ENCODE results near the gene CA14. TPM values are rescaled to one million over a fixed set of nuclear protein-coding genes. Genes with fewer than 3 reads are reported as not detected.

CA14 gene
- total RNA-seq, 1 donor from 2014 or later, result not detected

GRCh38 chr1:150263549-150263948 lies 6.0 kb downstream of the CA14 start:
- no peak for DNase-seq (ENCODE audit: low read depth)
- H3K27me3 ChIP-seq (ENCODE audit: control insufficient read depth, insufficient read depth, low read length), result peaks cover 7% of the 10 kb centered on the region
- H3K36me3 ChIP-seq (ENCODE audit: control insufficient read depth, insufficient read depth, low read length), result peaks cover 2% of the 10 kb centered on the region
- TF ChIP-seq CTCF (IDR thresholded peaks at IDR 0.05; ENCODE audit: insufficient read depth, low read length, poor library complexity, severe bottlenecking), result no peak
- H3K4me3 ChIP-seq (ENCODE audit: low read depth, low read length), result no peak overlapping the region

- DNase-seq (ENCODE audit: low read depth), result no peak
- no peak for TF ChIP-seq CTCF (IDR thresholded peaks at IDR 0.05; ENCODE audit: insufficient read depth, low read length, poor library complexity, severe bottlenecking)
- H3K4me3 ChIP-seq (ENCODE audit: low read depth, low read length), result peak overlapping the region; percentile 82
- H3K36me3 ChIP-seq (ENCODE audit: control insufficient read depth, insufficient read depth, low read length), result peaks cover 2% of the 10 kb centered on the region
- H3K27me3 ChIP-seq (ENCODE audit: control insufficient read depth, insufficient read depth, low read length), result no peaks in the 10 kb centered on the region
Measured at GRCh38 chr1:150267896-150268295, 10.3 kb downstream of the CA14 start.

- DNase-seq (ENCODE audit: low read depth), result no peak
- no peak for TF ChIP-seq CTCF (IDR thresholded peaks at IDR 0.05; ENCODE audit: insufficient read depth, low read length, poor library complexity, severe bottlenecking)
- H3K4me3 ChIP-seq (ENCODE audit: low read depth, low read length), result peak overlapping the region; percentile 82
- no peaks in the 10 kb centered on the region for H3K27me3 ChIP-seq (ENCODE audit: control insufficient read depth, insufficient read depth, low read length)
- H3K36me3 ChIP-seq (ENCODE audit: control insufficient read depth, insufficient read depth, low read length), result peaks cover 2% of the 10 kb centered on the region
Measured at GRCh38 chr1:150268340-150268704, 10.7 kb downstream of the CA14 start.

GRCh38 chr1:150268705-150269403 lies 11.3 kb downstream of the CA14 start, which contains the start of gene APH1A:
Gene APH1A (minus strand): TSS chr1:150269016. CDS start chr1:150268810, 206 bp downstream.
- no peak for TF ChIP-seq CTCF (IDR thresholded peaks at IDR 0.05; ENCODE audit: insufficient read depth, low read length, poor library complexity, severe bottlenecking)
- H3K36me3 ChIP-seq (ENCODE audit: control insufficient read depth, insufficient read depth, low read length), result peaks cover 2% of the 10 kb centered on the region
- H3K4me3 ChIP-seq (ENCODE audit: low read depth, low read length), result peak within 1 kb of the TSS; percentile 82
- DNase-seq (ENCODE audit: low read depth), result peak; percentile 85
- no peaks in the 10 kb centered on the region for H3K27me3 ChIP-seq (ENCODE audit: control insufficient read depth, insufficient read depth, low read length)

GRCh38 chr1:150269451-150269850 lies 11.9 kb downstream of the CA14 start:
- H3K27me3 ChIP-seq (ENCODE audit: control insufficient read depth, insufficient read depth, low read length), result no peaks in the 10 kb centered on the region
- no peak for DNase-seq (ENCODE audit: low read depth)
- no peak for TF ChIP-seq CTCF (IDR thresholded peaks at IDR 0.05; ENCODE audit: insufficient read depth, low read length, poor library complexity, severe bottlenecking)
- H3K4me3 ChIP-seq (ENCODE audit: low read depth, low read length), result peak overlapping the region; percentile 82
- H3K36me3 ChIP-seq (ENCODE audit: control insufficient read depth, insufficient read depth, low read length), result peaks cover 2% of the 10 kb centered on the region
